ENCODE data around the gene NRGN.

DNA sequence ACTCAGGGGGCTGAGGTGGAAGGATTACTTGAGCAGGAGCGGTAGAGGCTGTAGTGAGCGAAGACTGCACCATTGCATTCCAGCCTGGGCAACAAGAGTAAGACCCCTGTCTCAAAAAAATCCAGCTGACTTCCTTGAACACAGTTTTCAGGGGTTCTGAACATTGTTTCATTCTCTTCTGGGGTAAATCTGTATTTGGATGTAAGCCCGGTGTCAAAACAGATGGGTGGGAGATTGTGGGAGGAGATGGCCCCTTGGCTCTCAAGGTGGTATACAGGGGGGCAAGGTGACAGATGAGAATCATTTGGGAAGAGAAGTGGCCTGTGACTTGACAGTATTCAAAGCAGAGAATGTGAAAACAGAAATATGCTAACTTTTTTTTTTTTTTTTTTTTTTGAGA is 17.6 kb downstream of the NRGN start:
- TF ChIP-seq, protein P1, sequence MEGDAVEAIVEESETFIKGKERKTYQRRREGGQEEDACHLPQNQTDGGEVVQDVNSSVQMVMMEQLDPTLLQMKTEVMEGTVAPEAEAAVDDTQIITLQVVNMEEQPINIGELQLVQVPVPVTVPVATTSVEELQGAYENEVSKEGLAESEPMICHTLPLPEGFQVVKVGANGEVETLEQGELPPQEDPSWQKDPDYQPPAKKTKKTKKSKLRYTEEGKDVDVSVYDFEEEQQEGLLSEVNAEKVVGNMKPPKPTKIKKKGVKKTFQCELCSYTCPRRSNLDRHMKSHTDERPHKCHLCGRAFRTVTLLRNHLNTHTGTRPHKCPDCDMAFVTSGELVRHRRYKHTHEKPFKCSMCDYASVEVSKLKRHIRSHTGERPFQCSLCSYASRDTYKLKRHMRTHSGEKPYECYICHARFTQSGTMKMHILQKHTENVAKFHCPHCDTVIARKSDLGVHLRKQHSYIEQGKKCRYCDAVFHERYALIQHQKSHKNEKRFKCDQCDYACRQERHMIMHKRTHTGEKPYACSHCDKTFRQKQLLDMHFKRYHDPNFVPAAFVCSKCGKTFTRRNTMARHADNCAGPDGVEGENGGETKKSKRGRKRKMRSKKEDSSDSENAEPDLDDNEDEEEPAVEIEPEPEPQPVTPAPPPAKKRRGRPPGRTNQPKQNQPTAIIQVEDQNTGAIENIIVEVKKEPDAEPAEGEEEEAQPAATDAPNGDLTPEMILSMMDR (IDR thresholded peaks at IDR 0.05): no peak
- TF ChIP-seq POLR2A (IDR thresholded peaks at IDR 0.05): no peak
